ENCODE results near the gene OR2S2.

GRCh38 chr9:35907711-35908503, 50.0 kb downstream of the OR2S2 start:
- TF ChIP-seq POLR2A (IDR thresholded peaks at IDR 0.05; ENCODE audit: low read length) (no peak), GATA1 (IDR thresholded peaks at IDR 0.05; ENCODE audit: low read depth, low read length) (no peak)
